ENCODE measurements around the gene TUG1.

Gene TUG1

DNA sequence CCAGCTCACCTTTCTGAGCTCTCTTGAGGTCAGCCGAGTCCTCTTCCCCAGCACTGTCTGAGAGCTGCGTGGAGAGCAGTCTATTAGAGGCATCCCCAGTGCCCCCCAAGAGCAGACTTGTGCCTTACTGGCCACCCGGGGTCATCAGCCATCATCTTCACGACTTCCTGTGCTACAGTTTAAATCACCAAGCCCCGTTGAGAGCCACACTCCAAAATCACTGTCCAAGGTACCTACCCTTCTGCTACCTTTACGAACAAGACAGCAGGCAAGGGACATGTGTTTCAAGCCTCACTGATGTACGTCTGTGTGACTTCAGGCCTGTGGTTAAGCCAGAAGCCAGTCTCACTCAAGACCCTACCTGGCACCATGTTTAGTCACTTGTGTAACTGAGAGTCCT lies 35.6 kb upstream of the TUG1 start:
- in situ Hi-C loops (cut with HindIII; ENCODE audit: low pct_unique_long_range_greater_than_20kb, low sequenced_read_pairs): no loop called here
- no peak for TF ChIP-seq JUND (IDR thresholded peaks at IDR 0.05; ENCODE audit: low read depth)
- DNase-seq (ENCODE audit: low read depth in 1 of 2, low spot score in 1 of 2): no peak

DNA sequence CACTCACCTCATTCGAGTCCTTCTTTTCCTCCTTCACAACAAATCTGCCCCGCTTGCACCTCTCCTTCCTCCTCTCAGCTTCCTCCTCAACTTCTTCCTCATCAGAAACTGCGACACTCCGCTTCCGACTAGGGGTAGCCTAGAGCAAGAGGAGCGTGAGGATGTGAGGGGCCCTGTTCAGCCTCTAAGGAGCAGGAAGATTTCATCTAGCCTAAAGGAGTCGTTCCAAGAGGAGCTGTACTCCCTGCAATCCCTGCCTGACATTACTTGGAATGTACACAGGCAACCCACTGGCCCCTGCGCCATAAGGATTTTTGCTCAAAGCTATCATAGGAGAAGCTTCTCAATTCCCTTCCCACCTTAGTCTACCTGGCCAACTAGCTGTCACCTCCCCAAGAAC lies 35.0 kb upstream of the TUG1 start:
- in situ Hi-C loops (cut with HindIII; ENCODE audit: low pct_unique_long_range_greater_than_20kb, low sequenced_read_pairs): no loop called here
- DNase-seq (ENCODE audit: low read depth in 1 of 2, low spot score in 1 of 2): no peak
- no peak for TF ChIP-seq JUND (IDR thresholded peaks at IDR 0.05; ENCODE audit: low read depth)

DNA sequence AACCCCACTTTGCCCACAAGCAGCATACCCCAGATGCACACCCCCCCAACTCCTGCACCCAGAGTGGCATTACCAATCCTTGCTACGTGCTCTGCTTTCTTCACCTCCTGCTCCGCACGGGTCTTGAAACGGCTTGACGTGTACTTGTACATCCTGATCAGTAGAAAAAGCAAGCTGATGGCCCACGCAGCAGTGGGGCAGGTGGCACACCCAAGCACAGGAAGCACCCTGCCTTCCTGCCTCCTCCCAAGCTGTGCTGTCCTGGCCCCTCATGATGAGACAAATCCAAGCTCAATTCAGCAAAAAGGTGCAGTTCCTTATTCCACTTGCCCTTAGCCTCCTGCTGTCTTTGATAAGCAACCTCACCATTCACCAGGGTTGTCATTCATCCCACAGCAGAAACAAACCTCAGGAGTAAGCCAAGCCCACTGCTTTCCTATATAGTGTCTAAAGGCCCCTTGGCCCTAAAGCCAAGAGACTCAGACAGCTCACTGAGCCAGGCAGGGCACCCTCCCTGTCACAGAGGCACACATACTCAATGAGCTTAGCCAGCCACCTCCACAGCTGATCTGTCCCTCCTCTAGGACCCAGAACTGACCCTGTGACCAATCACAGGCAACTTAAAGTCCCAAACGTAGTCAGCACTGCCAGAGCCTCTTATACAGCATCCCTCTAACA lies 28.2 kb upstream of the TUG1 start:
- TF ChIP-seq JUND (IDR thresholded peaks at IDR 0.05; ENCODE audit: low read depth): no peak
- in situ Hi-C loops (cut with HindIII; ENCODE audit: low pct_unique_long_range_greater_than_20kb, low sequenced_read_pairs): no loop called here
- no peak for DNase-seq (ENCODE audit: low read depth in 1 of 2, low spot score in 1 of 2)

DNA sequence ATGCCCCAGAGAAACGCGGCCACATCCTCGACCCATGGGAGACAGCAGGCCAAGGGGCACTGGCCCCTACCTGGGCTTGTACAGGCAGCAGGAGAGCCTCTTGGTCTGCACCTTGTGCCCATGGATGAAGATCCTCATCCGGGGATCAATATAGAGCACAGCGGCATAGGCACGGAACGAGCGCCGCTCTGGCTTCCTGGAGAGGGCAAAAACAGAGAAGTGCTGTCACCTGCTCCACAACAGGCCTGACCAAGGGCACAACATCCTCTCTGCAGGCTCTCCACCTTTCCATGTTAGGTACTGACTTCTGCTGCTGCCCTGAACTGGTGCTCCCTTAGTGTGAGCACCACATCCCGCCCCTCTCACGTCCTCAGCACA lies 27.7 kb upstream of the TUG1 start:
- in situ Hi-C loops (cut with HindIII; ENCODE audit: low pct_unique_long_range_greater_than_20kb, low sequenced_read_pairs): no loop called here
- DNase-seq (ENCODE audit: low read depth in 1 of 2, low spot score in 1 of 2): no peak
- no peak for TF ChIP-seq JUND (IDR thresholded peaks at IDR 0.05; ENCODE audit: low read depth)

DNA sequence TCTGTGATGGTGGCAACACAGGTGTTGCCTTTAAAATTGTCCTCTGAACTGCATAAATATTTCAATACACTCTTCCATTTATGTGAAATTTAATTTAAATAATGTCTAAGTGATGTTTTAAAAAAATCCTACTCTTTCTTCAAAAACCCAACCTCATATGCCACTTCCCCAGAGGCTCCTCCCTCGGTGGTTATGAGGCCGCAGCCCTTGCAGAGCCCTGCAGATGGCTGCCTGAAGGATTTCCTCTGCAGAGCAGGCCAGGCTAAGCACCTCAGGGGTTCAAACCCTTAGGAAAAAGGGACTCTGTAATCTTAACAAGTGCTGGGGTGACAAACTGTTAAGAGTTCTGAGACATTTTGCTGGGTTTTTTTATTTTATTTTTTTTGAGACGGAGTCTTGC lies 25.7 kb upstream of the TUG1 start:
- no peak for DNase-seq (ENCODE audit: low read depth in 1 of 2, low spot score in 1 of 2)
- in situ Hi-C loops (cut with HindIII; ENCODE audit: low pct_unique_long_range_greater_than_20kb, low sequenced_read_pairs): no loop called here
- no peak for TF ChIP-seq JUND (IDR thresholded peaks at IDR 0.05; ENCODE audit: low read depth)

DNA sequence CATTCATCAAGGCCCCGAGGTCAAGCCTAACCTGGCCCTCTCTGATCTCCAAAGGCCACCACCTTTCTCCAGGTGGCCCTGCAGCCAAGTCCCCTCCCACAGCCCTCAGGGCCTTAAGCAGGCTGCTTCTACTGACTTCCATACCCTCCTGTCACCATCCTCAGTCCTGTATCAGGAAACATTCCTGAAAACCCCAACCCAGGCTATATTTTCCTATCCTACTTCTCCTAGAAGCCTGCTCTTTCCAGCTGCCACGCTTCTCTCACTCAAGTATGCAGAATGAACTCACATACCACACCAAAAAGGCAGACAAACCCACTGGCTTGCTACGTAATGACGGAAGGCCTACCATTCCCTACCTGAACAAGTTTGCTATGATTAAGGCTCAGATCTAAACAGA lies 24.1 kb upstream of the TUG1 start:
- no peak for DNase-seq (ENCODE audit: low read depth in 1 of 2, low spot score in 1 of 2)
- no peak for TF ChIP-seq JUND (IDR thresholded peaks at IDR 0.05; ENCODE audit: low read depth)
- in situ Hi-C loops (cut with HindIII; ENCODE audit: low pct_unique_long_range_greater_than_20kb, low sequenced_read_pairs): no loop called here

DNA sequence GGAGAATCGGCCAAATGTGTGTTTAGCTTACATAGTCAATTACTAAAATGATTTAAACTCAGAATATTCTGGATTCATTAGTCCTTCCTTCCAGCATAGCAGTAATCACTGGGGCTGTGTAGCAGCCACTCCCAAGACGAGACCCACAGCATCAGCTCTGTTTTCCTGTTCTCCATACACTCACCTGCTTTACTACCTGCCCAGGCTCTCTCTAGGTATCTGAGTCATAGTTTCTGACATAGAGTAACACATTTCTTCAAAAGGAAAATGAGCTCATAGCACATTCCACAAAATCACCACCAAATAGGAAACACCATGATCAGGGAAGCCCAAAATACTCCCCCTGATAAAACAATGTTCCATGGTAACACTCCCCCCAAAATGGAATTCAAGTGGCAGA lies 23.4 kb upstream of the TUG1 start:
- in situ Hi-C loops (cut with HindIII; ENCODE audit: low pct_unique_long_range_greater_than_20kb, low sequenced_read_pairs): no loop called here
- TF ChIP-seq JUND (IDR thresholded peaks at IDR 0.05; ENCODE audit: low read depth): no peak

DNA sequence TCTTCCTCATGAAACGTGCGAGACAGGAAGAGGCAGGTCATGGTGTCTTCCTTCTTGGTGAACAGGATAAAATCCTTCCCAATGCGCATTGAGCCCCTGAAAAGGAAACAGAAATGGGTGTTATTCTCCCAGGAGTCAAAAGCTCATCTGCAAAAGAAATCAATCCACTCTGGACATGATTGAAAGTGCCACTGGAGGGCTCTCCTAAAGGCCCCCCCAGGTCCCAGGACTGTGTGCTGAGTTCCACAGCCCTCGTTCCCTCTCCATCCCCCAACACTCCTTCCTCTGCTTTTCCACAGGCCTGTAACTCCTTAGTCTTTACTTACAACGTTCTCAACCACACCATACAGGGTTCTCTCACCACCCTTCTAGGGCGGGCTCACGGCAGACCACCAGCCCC lies 22.7 kb upstream of the TUG1 start:
- in situ Hi-C loops (cut with HindIII; ENCODE audit: low pct_unique_long_range_greater_than_20kb, low sequenced_read_pairs): no loop called here
- TF ChIP-seq JUND (IDR thresholded peaks at IDR 0.05; ENCODE audit: low read depth): no peak
- no peak for DNase-seq (ENCODE audit: low read depth in 1 of 2, low spot score in 1 of 2)

More for the DNA sequence above, 23.4 kb upstream of the TUG1 start:
- no peak for DNase-seq (ENCODE audit: low read depth in 1 of 2, low spot score in 1 of 2)

DNA sequence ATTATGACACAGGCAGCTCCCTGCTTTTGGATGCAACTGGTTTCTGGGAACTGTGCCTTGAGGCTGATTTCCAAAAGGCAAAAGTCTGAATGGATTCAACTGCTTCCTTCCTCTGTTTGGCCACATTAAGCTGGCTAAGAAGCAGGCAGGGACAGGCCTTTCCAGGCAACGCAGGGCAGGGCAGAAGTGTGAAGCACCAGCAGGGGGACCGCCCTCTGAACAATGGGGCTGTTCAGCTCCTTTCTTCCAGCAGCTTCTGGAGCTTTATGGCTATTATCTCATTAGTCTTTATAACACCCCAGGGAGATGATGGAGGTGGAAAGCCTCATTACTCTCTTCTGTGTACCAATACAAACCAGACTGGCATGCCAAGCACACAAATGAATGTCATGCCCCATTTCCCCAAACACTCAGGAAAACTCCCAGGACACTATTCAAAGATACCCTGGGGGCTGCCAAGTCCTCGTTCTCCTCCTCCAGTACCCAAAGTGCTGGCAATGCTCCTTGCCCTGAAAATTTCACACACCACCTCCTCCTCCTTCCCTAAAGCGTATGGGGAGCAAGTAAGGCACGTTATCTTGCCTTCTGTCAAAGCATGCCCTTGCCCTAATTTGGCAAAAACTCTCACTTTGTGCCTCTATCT lies 21.8 kb upstream of the TUG1 start:
- DNase-seq (ENCODE audit: low read depth in 1 of 2, low spot score in 1 of 2): no peak
- TF ChIP-seq JUND (IDR thresholded peaks at IDR 0.05; ENCODE audit: low read depth): no peak
- in situ Hi-C loops (cut with HindIII; ENCODE audit: low pct_unique_long_range_greater_than_20kb, low sequenced_read_pairs): no loop called here

DNA sequence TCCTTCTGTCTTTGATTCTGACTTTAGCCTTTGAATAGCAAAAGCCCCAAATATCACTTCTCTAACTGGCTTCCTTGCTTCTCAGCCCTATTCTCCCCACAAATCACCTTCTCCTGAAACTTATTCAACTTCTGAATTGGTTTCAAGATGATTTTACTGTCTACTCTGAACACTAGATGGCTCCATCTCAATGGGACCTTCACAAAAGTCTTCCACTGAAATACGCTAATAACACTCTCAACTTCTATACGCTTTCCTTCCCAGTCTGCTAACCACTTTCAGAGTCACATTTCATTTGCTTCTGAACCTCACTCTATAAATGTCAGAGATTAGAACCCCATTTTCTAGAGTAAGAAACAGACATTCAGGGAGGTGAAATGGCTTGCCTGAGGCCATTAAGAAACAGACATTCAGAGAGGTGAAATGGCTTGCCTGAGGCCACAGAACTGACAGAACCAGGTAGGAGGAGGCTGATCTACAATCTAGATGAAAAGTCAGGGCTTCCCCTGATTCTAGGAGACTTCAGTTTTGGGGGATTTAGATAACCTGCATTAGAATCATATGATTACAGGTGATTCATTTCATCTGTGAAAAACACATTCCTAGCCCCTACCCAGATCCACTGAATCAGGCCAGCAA lies 21.1 kb upstream of the TUG1 start:
- TF ChIP-seq JUND (IDR thresholded peaks at IDR 0.05; ENCODE audit: low read depth): no peak
- in situ Hi-C loops (cut with HindIII; ENCODE audit: low pct_unique_long_range_greater_than_20kb, low sequenced_read_pairs): no loop called here
- DNase-seq (ENCODE audit: low read depth in 1 of 2, low spot score in 1 of 2): peak in 1 of 2 experiments; percentile 68

DNA sequence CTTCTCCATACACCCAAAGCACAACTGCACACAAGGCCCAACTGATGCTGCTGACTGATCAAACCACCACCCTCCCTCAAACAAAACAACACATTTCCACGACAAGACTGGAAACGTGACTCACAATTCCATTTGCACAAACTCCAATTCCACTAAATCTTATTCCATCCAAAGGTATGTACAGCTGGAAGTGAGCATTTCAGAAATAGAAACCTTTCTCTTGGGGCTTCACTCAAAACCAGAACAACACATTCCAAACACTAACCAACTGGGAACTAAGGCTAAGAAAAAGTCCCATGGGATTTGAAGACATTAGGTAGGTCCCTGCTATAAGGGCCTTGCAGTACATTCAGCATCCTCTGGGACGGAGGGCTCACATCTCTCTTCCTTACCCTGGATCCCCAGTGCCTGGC lies 20.1 kb upstream of the TUG1 start:
- TF ChIP-seq JUND (IDR thresholded peaks at IDR 0.05; ENCODE audit: low read depth): no peak
- in situ Hi-C loops (cut with HindIII; ENCODE audit: low pct_unique_long_range_greater_than_20kb, low sequenced_read_pairs): no loop called here
- DNase-seq (ENCODE audit: low read depth in 1 of 2, low spot score in 1 of 2): no peak

DNA sequence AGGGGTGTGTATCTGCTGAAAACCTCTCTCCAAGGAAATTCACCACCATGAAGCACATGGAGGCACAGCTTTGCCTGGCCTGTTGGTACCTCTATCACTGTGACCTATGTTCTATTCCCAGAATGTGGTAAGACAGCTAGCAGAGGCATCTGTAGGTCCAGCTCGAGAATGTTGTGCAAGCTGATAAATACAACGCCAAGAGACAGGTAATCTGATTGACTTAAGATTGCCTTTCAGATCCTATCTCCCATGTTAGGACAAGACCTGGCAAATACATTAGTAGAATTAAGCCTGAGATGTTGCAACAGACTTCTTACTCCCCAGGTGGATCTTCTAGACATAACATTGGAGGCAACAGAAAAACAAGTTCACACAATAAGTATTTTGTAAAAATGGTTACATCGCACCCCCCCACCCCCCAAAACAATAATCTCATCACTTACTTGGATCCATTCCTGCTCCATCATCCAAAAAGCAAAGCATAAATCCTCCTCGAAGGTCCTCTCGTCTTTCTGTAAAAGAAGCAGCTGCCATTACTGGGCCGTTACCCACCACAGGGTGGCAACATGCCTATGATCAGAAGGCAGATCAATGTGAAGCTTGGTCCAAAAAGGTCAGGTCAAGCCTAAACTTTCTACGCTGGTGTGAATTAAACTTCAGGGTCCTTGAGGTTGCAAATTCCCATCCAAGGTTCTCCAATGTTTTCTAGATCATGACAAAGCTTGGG lies 19.0 kb upstream of the TUG1 start:
- no peak for DNase-seq (ENCODE audit: low read depth in 1 of 2, low spot score in 1 of 2)
- in situ Hi-C loops (cut with HindIII; ENCODE audit: low pct_unique_long_range_greater_than_20kb, low sequenced_read_pairs): no loop called here
- TF ChIP-seq JUND (IDR thresholded peaks at IDR 0.05; ENCODE audit: low read depth): no peak

DNA sequence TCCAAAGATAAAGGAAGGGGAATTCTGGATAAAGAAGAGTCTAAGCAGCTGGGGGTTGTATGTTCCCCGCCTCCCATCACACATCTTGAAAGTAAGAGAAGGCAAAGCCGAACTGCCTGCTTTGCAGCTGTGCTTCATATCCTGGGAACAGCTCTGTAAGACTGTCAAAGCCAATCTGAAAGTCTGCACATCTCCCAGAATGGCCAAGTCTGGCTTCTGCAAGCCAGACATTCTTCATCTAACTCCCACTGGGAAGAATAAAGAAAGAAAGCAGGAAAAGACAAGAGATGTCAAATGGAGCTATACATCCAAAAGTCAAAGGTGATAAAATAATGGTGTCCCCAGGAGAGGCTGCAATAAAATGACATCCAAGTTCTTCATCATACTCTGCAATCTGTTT lies 15.9 kb upstream of the TUG1 start:
- in situ Hi-C loops (cut with HindIII; ENCODE audit: low pct_unique_long_range_greater_than_20kb, low sequenced_read_pairs): no loop called here
- TF ChIP-seq JUND (IDR thresholded peaks at IDR 0.05; ENCODE audit: low read depth): no peak

More for the DNA sequence above, 15.9 kb upstream of the TUG1 start:
- no peak for DNase-seq (ENCODE audit: low read depth in 1 of 2, low spot score in 1 of 2)

All from T47D (cell line).